Measurements from ENCODE around the gene MYCBPAP.
"Not testable (repeated sequence)": the region's sequence is repeated elsewhere in the genome, so short reads cannot be mapped to it uniquely, and the experiment has no call there.

Gene MYCBPAP

DNA sequence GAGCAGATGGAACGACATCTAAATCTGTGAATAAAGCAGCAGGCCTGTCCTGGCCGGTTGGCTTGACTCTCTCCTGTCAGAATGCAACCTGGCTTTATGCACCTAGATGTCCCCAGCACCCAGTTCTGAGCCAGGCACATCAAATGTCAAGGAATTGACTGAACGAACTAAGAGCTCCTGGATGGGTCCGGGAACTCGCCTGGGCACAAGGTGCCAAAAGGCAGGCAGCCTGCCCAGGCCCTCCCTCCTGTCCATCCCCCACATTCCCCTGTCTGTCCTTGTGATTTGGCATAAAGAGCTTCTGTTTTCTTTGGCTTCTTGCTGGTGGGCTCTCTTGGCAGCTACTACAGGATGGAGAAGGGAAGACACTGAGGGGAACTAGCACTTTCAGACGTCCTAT is 33.7 kb upstream of the MYCBPAP start:
- H3K9me2 ChIP-seq (ENCODE audit: low read depth, low read length): no peaks in the 10 kb centered on the region
- H3K4me2 ChIP-seq (ENCODE audit: low read length): no peak overlapping the region
- H3F3A ChIP-seq (ENCODE audit: insufficient read depth, low read length): no peaks in the 10 kb centered on the region
- H3K9me3 ChIP-seq (ENCODE audit: low read length): no peaks in the 10 kb centered on the region
- H3K9ac ChIP-seq (ENCODE audit: low read length): no peak overlapping the region
- H3K36me3 ChIP-seq (ENCODE audit: insufficient read depth, low read length): no peaks in the 10 kb centered on the region
- TF ChIP-seq, protein P1, sequence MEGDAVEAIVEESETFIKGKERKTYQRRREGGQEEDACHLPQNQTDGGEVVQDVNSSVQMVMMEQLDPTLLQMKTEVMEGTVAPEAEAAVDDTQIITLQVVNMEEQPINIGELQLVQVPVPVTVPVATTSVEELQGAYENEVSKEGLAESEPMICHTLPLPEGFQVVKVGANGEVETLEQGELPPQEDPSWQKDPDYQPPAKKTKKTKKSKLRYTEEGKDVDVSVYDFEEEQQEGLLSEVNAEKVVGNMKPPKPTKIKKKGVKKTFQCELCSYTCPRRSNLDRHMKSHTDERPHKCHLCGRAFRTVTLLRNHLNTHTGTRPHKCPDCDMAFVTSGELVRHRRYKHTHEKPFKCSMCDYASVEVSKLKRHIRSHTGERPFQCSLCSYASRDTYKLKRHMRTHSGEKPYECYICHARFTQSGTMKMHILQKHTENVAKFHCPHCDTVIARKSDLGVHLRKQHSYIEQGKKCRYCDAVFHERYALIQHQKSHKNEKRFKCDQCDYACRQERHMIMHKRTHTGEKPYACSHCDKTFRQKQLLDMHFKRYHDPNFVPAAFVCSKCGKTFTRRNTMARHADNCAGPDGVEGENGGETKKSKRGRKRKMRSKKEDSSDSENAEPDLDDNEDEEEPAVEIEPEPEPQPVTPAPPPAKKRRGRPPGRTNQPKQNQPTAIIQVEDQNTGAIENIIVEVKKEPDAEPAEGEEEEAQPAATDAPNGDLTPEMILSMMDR (IDR thresholded peaks at IDR 0.05; ENCODE audit: low read length): no peak
- no peak for TF ChIP-seq EZH2 (IDR thresholded peaks at IDR 0.05; ENCODE audit: borderline replicate concordance, low read length)
- no peaks in the 10 kb centered on the region for H3K27me3 ChIP-seq (ENCODE audit: insufficient read depth, low read length)
- no peak overlapping the region for H3K27ac ChIP-seq (ENCODE audit: low read depth, low read length, poor library complexity, severe bottlenecking)
- H4K20me1 ChIP-seq (ENCODE audit: insufficient read depth, low read length): no peaks in the 10 kb centered on the region
- H3K4me1 ChIP-seq (ENCODE audit: insufficient read depth, low read length, severe bottlenecking): peaks cover 6% of the 10 kb centered on the region
- no peaks in the 10 kb centered on the region for H3K79me2 ChIP-seq (ENCODE audit: insufficient read depth, low read length)
- no peak overlapping the region for H3K4me3 ChIP-seq (ENCODE audit: low read depth, low read length, poor library complexity, severe bottlenecking)
- H2AFZ ChIP-seq (ENCODE audit: low read length): no peak overlapping the region

DNA sequence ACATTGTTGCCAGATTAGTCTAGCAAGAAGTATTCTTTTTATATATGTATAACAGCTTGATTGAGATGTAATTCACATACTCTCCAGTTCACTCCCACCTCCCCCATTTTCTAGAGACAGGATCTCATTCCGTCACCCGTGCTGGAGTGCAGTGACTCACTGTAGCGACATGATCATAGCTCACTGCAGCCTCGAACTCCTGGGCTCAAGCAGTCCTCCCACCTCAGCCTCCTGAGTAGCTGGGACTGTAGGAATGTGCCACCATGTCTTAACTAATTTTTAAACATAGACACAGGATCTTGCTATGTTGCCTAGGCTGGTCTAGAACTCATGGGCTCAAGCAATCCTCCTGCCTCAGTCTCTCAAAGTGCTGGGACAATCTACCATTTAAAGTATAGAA is 32.9 kb upstream of the MYCBPAP start:
- no peak overlapping the region for H3K27ac ChIP-seq (ENCODE audit: low read depth, low read length, poor library complexity, severe bottlenecking)
- peaks cover 11% of the 10 kb centered on the region for H3K4me1 ChIP-seq (ENCODE audit: insufficient read depth, low read length, severe bottlenecking)
- no peaks in the 10 kb centered on the region for H3K79me2 ChIP-seq (ENCODE audit: insufficient read depth, low read length)
- no peaks in the 10 kb centered on the region for H3K27me3 ChIP-seq (ENCODE audit: insufficient read depth, low read length)
- no peaks in the 10 kb centered on the region for H3K9me3 ChIP-seq (ENCODE audit: low read length)
- no peaks in the 10 kb centered on the region for H3K9me2 ChIP-seq (ENCODE audit: low read depth, low read length)
- no peak overlapping the region for H3K4me3 ChIP-seq (ENCODE audit: low read depth, low read length, poor library complexity, severe bottlenecking)
- H3K9ac ChIP-seq (ENCODE audit: low read length): no peak overlapping the region
- H3K4me2 ChIP-seq (ENCODE audit: low read length): no peak overlapping the region
- H2AFZ ChIP-seq (ENCODE audit: low read length): no peak overlapping the region
- no peaks in the 10 kb centered on the region for H3K36me3 ChIP-seq (ENCODE audit: insufficient read depth, low read length)
- H4K20me1 ChIP-seq (ENCODE audit: insufficient read depth, low read length): no peaks in the 10 kb centered on the region
- no peaks in the 10 kb centered on the region for H3F3A ChIP-seq (ENCODE audit: insufficient read depth, low read length)
- TF ChIP-seq EZH2 (IDR thresholded peaks at IDR 0.05; ENCODE audit: borderline replicate concordance, low read length): no peak
- TF ChIP-seq, protein P1 (IDR thresholded peaks at IDR 0.05; ENCODE audit: low read length): no peak

DNA sequence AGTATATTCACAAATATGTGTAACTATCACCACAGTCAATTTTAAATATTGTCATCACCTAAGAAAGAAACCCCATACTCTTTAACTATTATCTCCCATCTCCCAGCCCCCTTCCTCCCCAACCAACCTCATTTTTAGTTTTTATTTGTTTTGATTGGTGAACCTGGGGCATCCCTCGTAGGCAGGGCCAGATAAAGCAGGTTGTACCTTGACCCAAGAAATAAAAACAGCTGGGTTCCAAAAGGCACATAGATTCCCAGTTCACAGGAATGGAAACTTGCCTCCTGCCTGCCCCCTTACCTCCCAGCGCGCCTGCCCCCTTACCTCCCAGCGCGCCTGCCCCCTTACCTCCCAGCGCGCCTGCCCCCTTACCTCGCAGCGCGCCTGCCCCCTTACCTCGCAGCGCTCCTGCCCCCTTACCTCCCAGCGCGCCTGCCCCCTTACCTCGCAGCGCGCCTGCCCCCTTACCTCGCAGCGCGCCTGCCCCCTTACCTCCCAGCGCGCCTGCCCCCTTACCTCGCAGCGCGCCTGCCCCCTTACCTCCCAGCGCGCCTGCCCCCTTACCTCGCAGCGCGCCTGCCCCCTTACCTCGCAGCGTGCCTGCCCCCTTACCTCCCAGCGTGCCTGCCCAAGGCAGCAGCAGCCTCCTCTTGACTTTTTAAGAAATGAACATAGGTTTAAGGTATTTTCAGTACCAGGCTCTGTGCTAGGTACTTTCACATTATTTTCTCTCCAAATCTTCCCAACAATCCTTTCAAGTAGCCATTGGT is 32.3 kb upstream of the MYCBPAP start:
- H2AFZ ChIP-seq (ENCODE audit: low read length); H3K36me3 ChIP-seq (ENCODE audit: insufficient read depth, low read length); H3K9ac ChIP-seq (ENCODE audit: low read length); H3K27ac ChIP-seq (ENCODE audit: low read depth, low read length, poor library complexity, severe bottlenecking); H3K4me3 ChIP-seq (ENCODE audit: low read depth, low read length, poor library complexity, severe bottlenecking); H3K27me3 ChIP-seq (ENCODE audit: insufficient read depth, low read length); H3K9me2 ChIP-seq (ENCODE audit: low read depth, low read length); H3F3A ChIP-seq (ENCODE audit: insufficient read depth, low read length); H3K9me3 ChIP-seq (ENCODE audit: low read length); H3K79me2 ChIP-seq (ENCODE audit: insufficient read depth, low read length); H3K4me2 ChIP-seq (ENCODE audit: low read length); H4K20me1 ChIP-seq (ENCODE audit: insufficient read depth, low read length): not testable (repeated sequence)
- peaks cover 11% of the 10 kb centered on the region for H3K4me1 ChIP-seq (ENCODE audit: insufficient read depth, low read length, severe bottlenecking)
